Putamen (tissue), 1 donor: ENCODE results near the gene TANC1.

ENCODE experiments used
- DNase-seq: peaks from one replicate; pipeline ENCODE4 v3.0.0-alpha.2; 2016; ENCODE audit warnings: low spot score

Gene TANC1

GRCh38 chr2:159063677-159064076 is 95.2 kb downstream of the TANC1 start:
- DNase-seq = no peak

- no peak for DNase-seq
Measured at GRCh38 chr2:159064446-159065301, 96.2 kb downstream of the TANC1 start.

- DNase-seq = no peak
Measured at GRCh38 chr2:159065313-159065712, 96.9 kb downstream of the TANC1 start.

- no peak for DNase-seq
Measured at GRCh38 chr2:159065891-159066290, 97.5 kb downstream of the TANC1 start.

- no peak for DNase-seq
Measured at GRCh38 chr2:159066541-159067156, 98.2 kb downstream of the TANC1 start.

GRCh38 chr2:159067971-159068370 is 99.5 kb downstream of the TANC1 start:
- DNase-seq = no peak

- DNase-seq = no peak
Measured at GRCh38 chr2:159069229-159069628, 100.8 kb downstream of the TANC1 start.

GRCh38 chr2:159070235-159070634 is 101.8 kb downstream of the TANC1 start:
- no peak for DNase-seq

- no peak for DNase-seq
Measured at GRCh38 chr2:159071190-159071915, 102.9 kb downstream of the TANC1 start.

GRCh38 chr2:159072795-159073194 is 104.4 kb downstream of the TANC1 start:
- no peak for DNase-seq

- DNase-seq = no peak
Measured at GRCh38 chr2:159073256-159073655, 104.8 kb downstream of the TANC1 start.

- DNase-seq = no peak
Measured at GRCh38 chr2:159074605-159075004, 106.2 kb downstream of the TANC1 start.

GRCh38 chr2:159075727-159076126 is 107.3 kb downstream of the TANC1 start:
- DNase-seq = no peak

- DNase-seq = no peak
Measured at GRCh38 chr2:159076241-159076640, 107.8 kb downstream of the TANC1 start.

- DNase-seq = no peak
Measured at GRCh38 chr2:159077869-159078268, 109.4 kb downstream of the TANC1 start.

GRCh38 chr2:159078443-159078842 is 110.0 kb downstream of the TANC1 start:
- DNase-seq = no peak

GRCh38 chr2:159080641-159081040 is 112.2 kb downstream of the TANC1 start:
- no peak for DNase-seq

- no peak for DNase-seq
Measured at GRCh38 chr2:159082119-159082518, 113.7 kb downstream of the TANC1 start.

GRCh38 chr2:159084384-159085370 is 116.2 kb downstream of the TANC1 start:
- DNase-seq = peak; percentile 58

- DNase-seq = no peak
Measured at GRCh38 chr2:159086342-159086741, 117.9 kb downstream of the TANC1 start.

GRCh38 chr2:159086826-159087225 is 118.4 kb downstream of the TANC1 start:
- DNase-seq = no peak

GRCh38 chr2:159088906-159089305 is 120.5 kb downstream of the TANC1 start:
- no peak for DNase-seq
